Loucy (cell line): ENCODE data around the gene LRWD1.

Experiments used
- CTCF ChIP-seq: fragments of 200-600 bp; sonication (generic); conservative IDR thresholded peaks from 2 replicates; pipeline ENCODE4 v1.5.1; 2014; ENCODE audit warnings: mild to moderate bottlenecking, antibody characterized with exemption, low read length
- EZH2phosphoT487 ChIP-seq: fragments of 200-600 bp; IDR thresholded peaks from 2 replicates; pipeline ENCODE4 v1.6.1; 2018; ENCODE audit warnings: antibody characterized with exemption, mild to moderate bottlenecking, moderate library complexity, borderline replicate concordance

GRCh38 chr7:102449136-102449535 is 15.6 kb upstream of the LRWD1 start:
- TF ChIP-seq CTCF, result no peak
- TF ChIP-seq EZH2phosphoT487, result no peak
